WERI-Rb-1 (cell line): Measurements from ENCODE around the gene SFMBT1.

Experiments used
- DNase-seq: peaks from one replicate; pipeline ENCODE4 v3.0.0-alpha.2; 2020
- H3K27ac ChIP-seq: fragments of 250-450 bp; sonication (Bioruptor Pico); 2 replicates; pipeline ENCODE4 v1.5.1; 2020; ENCODE audit warnings: mild to moderate bottlenecking, moderate library complexity
- H3K27me3 ChIP-seq: fragments of 250-450 bp; sonication (Bioruptor Pico); 2 replicates; pipeline ENCODE4 v1.5.1; 2021; ENCODE audit warnings: mild to moderate bottlenecking, low read depth, moderate library complexity; ENCODE audit not compliant: insufficient read depth, severe bottlenecking
- H3K36me3 ChIP-seq: fragments of 250-450 bp; sonication (Bioruptor Pico); 2 replicates; pipeline ENCODE4 v1.5.1; 2020; ENCODE audit warnings: mild to moderate bottlenecking, moderate library complexity
- H3K4me3 ChIP-seq: 2 replicates; pipeline ENCODE4 v1.5.1; 2011; ENCODE audit warnings: low read depth, mild to moderate bottlenecking, control low read depth, low read length
- H3K9me3 ChIP-seq: fragments of 250-450 bp; sonication (Bioruptor Pico); 2 replicates; pipeline ENCODE4 v1.5.1; 2021; ENCODE audit warnings: mild to moderate bottlenecking, moderate library complexity; ENCODE audit not compliant: severe bottlenecking
- TF ChIP-seq, protein P1 (sequence below): IDR thresholded peaks from 2 replicates; pipeline ENCODE4 v1.5.1; 2011; ENCODE audit warnings: low read depth, mild to moderate bottlenecking, control low read depth, inconsistent platforms, low read length

SFMBT1 gene

GRCh38 chr3:52931328-52931727 is 114.5 kb downstream of the SFMBT1 start:
- Histone ChIP-seq H3K36me3 (peaks cover 26% of the 10 kb centered on the region), H3K9me3 (no peaks in the 10 kb centered on the region), H3K27ac (no peak overlapping the region), H3K4me3 (no peak overlapping the region), H3K27me3 (no peaks in the 10 kb centered on the region)
- TF ChIP-seq, protein P1, sequence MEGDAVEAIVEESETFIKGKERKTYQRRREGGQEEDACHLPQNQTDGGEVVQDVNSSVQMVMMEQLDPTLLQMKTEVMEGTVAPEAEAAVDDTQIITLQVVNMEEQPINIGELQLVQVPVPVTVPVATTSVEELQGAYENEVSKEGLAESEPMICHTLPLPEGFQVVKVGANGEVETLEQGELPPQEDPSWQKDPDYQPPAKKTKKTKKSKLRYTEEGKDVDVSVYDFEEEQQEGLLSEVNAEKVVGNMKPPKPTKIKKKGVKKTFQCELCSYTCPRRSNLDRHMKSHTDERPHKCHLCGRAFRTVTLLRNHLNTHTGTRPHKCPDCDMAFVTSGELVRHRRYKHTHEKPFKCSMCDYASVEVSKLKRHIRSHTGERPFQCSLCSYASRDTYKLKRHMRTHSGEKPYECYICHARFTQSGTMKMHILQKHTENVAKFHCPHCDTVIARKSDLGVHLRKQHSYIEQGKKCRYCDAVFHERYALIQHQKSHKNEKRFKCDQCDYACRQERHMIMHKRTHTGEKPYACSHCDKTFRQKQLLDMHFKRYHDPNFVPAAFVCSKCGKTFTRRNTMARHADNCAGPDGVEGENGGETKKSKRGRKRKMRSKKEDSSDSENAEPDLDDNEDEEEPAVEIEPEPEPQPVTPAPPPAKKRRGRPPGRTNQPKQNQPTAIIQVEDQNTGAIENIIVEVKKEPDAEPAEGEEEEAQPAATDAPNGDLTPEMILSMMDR = no peak
- no peak for DNase-seq

GRCh38 chr3:52930748-52931147 is 115.1 kb downstream of the SFMBT1 start:
- Histone ChIP-seq H3K4me3 (no peak overlapping the region), H3K36me3 (peaks cover 26% of the 10 kb centered on the region), H3K27me3 (no peaks in the 10 kb centered on the region), H3K27ac (no peak overlapping the region), H3K9me3 (no peaks in the 10 kb centered on the region)
- DNase-seq = no peak
- TF ChIP-seq, protein P1 = no peak

DNA sequence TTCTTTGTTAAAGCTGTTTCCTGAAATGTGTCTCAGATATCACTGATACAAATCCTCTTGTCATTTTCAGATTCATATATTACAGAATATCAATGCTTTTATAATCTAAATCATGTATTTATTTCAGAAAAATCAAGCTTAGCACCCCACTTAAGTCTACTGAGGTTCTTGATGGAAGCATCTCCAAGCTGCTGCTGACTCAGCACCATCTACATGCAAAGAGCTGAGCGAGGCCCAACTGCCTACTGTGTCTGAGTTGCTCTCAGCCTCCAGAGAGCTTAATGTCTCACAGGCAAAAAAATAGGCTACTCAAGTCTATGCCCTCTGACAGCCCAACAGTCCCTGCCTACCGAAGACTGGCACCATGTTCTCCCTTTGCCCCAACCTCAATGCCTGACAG is 119.3 kb downstream of the SFMBT1 start:
- Histone ChIP-seq H3K36me3 (peaks cover 27% of the 10 kb centered on the region), H3K9me3 (no peaks in the 10 kb centered on the region), H3K4me3 (no peak overlapping the region), H3K27me3 (no peaks in the 10 kb centered on the region), H3K27ac (no peak overlapping the region)
- no peak for DNase-seq
- TF ChIP-seq, protein P1 = no peak

DNA sequence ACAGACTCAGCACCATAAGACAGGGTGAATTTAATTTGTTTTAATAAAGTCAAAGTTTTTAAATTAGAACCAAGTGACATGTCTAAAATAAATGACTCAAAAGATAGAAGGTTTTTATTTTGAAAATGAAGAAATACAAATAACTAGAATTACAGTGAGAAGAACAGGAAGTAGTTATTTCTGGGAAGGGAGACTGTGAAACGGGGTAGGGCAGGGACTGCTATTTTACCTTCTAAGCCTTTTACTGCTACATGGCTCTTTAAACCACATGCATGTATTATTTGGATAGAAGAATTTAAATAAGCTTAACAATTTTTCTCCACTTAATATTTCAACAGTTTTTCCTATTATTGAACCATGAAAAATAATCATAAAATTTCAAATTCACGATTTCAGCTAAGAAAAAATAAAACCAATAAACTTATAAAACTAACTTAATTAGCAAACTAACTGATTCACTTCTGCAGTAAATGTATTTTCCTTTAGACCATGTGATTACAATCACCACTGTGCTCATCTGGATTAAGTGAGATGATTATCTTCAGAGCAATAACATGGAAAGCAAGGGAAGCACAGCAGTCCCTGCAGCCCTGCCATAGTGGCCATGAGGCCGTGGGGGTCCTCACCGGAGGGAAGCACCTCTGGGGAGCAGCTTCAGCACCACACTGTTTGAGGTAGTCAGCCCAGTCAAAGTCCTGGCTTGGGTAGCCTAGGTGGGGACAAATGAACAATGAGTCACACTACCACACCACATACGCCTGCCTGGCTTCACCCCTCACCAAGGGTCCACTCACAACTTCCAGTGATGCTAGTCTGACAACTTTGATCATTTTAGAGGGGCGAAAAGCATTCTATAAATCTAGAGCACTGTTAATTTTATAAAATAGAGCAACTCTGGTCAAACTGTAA is 120.2 kb downstream of the SFMBT1 start:
- TF ChIP-seq, protein P1 = no peak
- Histone ChIP-seq H3K4me3 (no peak overlapping the region), H3K9me3 (no peaks in the 10 kb centered on the region), H3K27ac (no peak overlapping the region), H3K36me3 (peaks cover 33% of the 10 kb centered on the region), H3K27me3 (no peaks in the 10 kb centered on the region)
- no peak for DNase-seq

DNA sequence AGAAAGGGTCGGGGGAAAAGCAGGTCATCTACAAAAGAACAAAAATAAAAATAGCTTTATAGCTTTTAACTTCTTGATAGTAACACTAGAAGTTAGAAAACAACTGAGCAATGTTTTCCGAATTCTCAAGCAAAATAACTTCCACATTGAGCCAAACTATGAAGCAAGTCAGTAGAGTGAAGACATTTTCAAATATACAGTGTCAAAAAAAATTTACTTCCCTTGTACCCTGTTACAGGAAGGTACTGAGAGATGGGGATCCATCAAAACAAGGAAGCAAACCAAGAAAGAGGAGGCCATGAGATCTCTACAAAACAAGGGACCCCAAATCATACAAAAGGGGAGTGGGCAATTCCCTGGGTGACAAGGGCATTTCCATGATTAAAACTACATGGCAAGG is 121.9 kb downstream of the SFMBT1 start:
- H3K9me3 ChIP-seq = no peaks in the 10 kb centered on the region
- H3K36me3 ChIP-seq = peaks cover 36% of the 10 kb centered on the region
- TF ChIP-seq, protein P1 = no peak
- H3K4me3 ChIP-seq = no peak overlapping the region
- DNase-seq = no peak
- no peak overlapping the region for H3K27ac ChIP-seq
- no peaks in the 10 kb centered on the region for H3K27me3 ChIP-seq
